Psoas muscle (tissue), 8 donors: ENCODE measurements around the gene KDM2B. TPM values are rescaled to one million over a fixed set of nuclear protein-coding genes. Genes with fewer than 3 reads are reported as not detected.

Experiments
- ATAC-seq, 4 donors: fragments of 200-7000 bp; cut with Tn5 transposase; one replicate each; pipeline ENCODE4 v1.9.1; 2020; ENCODE audit warnings: moderate library complexity in 3 of 4, mild to moderate bottlenecking in 2 of 4
- DNase-seq, 2 donors: peaks; one replicate each; pipeline ENCODE4 v3.0.0-alpha.2; 2020
- H3K27ac ChIP-seq: fragments of 200-600 bp; one replicate; pipeline ENCODE4 v1.8.0; 2022
- H3K27me3 ChIP-seq, 3 donors: fragments of 200-600 bp in 1 of 3; one replicate each; pipeline versions ENCODE4 v1.6.1 to v1.8.0; 2013 to 2022; ENCODE audit warnings: low read length in 2 of 3, mild to moderate bottlenecking in 2 of 3, moderate library complexity in 1 of 3; ENCODE audit not compliant: insufficient read depth in 3 of 3
- H3K36me3 ChIP-seq, 2 donors: fragments of 200-600 bp in 1 of 2; one replicate each; pipeline versions ENCODE4 v1.6.1 to v1.8.0; 2013 to 2022; ENCODE audit warnings: low read depth in 1 of 2, mild to moderate bottlenecking in 1 of 2, moderate library complexity in 1 of 2; ENCODE audit not compliant: insufficient read depth in 1 of 2
- H3K4me1 ChIP-seq: fragments of 200-600 bp; one replicate; pipeline ENCODE4 v1.8.0; 2022
- H3K4me3 ChIP-seq: fragments of 200-600 bp; one replicate; pipeline ENCODE4 v1.8.0; 2022; ENCODE audit warnings: mild to moderate bottlenecking
- H3K9me3 ChIP-seq: fragments of 200-600 bp; one replicate; pipeline ENCODE4 v1.8.0; 2022
- CTCF ChIP-seq: fragments of 200-600 bp; IDR thresholded peaks from one replicate; pipeline ENCODE4 v1.8.0; 2022; ENCODE audit warnings: antibody characterized with exemption
- WGBS, 3 donors: extraction: QIAGEN DNeasy Blood & Tissue Kit; methylation state at CpG; one replicate each; pipeline versions ENCODE4 v1.1.6 to v1.1.7; 2013; 5-methylcytosine and 5-hydroxymethylcytosine counted together
- intact Hi-C, 2 donors: fragments of 100-400 bp; cut with DNase I; formaldehyde crosslinking; loops; one replicate each; pipeline versions ENCODE4 v1.11.0 to v1.14.2; 2022
- polyA plus RNA-seq, 3 donors: library from polyadenylated mRNA; stranded (reverse); fragments of 200-250 nt; gene quantifications; one replicate each; pipeline ENCODE4 v1.2.3, GENCODE V29; 2013
- total RNA-seq, 4 donors: library from RNA; stranded (reverse); fragmentation: NEBNext Ultra II Directional in 2 of 4; extraction: Animal tissue kit (Norgen Biotek cat#: 25700) in 2 of 4; gene quantifications; one replicate each; pipeline versions ENCODE4 v1.2.1 to v1.2.4, GENCODE V29; 2021 to 2023
- donor health status: healthy with polysubstance abuse.
- donor health status: DM: no; HTN: no; CAD: no; lungs with moderate emphysema.
- donor health status: Bipolar disorder and iron deficiency.
- donor health status: healthy.
- donor health status: DM: yes; HTN: yes; CAD: no.
- donor health status: DM: no; HTN: no; CAD: no.
- donor health status: DM: no; HTN: no; CAD: no.
- donor health status: DM: yes; HTN: yes; CAD: no.

Gene KDM2B
- total and polyA plus RNA-seq, 7 donors, result 6.3 to 11.5 (median 9.9) TPM

DNA sequence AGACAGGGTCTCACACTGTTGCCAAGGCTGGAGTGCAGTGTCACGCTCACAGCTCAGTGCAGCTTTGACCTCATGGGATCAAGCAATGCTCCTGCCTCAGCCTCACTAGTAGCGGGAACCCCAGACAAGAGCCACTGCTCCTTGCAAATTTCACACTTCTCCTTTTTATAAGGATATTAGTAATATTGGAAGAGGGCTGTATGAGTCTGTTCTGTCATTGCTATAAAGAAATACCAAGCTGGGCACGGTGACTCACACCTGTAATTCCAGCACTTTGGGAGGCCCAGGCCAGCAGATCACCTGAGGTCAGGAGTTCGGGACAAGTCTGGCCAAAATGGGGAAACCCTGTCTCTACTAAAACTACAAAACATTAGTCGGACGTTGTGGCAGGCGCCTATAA, 32.6 kb upstream of the KDM2B start:
- DNase-seq (no peak), ATAC-seq (no peak)
- no peak overlapping the region for H3K4me3 ChIP-seq
- H3K27me3 ChIP-seq, result no peaks in the 10 kb centered on the region
- no peaks in the 10 kb centered on the region for H3K36me3 ChIP-seq
- intact Hi-C loops, result no loop called here
- H3K4me1 ChIP-seq, result peaks cover 10% of the 10 kb centered on the region
- WGBS, 3 donors, result 92 to 93% (median 92%) methylated on average over 7 of the region's 7 CpGs
- no peak for TF ChIP-seq CTCF
- H3K27ac ChIP-seq, result no peak overlapping the region
- no peaks in the 10 kb centered on the region for H3K9me3 ChIP-seq

GRCh38 chr12:121611306-121611705, 30.5 kb upstream of the KDM2B start:
- 68 to 83% (median 79%) methylated on average over 2 of the region's 2 CpGs for WGBS, 3 donors
- intact Hi-C loops, result no loop called here

GRCh38 chr12:121610239-121611149, 29.7 kb upstream of the KDM2B start:
- DNase-seq (no peak), ATAC-seq (peak; percentile 95 to 98 (median 96))
- H3K4me3 ChIP-seq, result peak overlapping the region; percentile 8
- H3K36me3 ChIP-seq, result no peaks in the 10 kb centered on the region
- H3K27ac ChIP-seq, result peak overlapping the region; percentile 87
- H3K27me3 ChIP-seq, result no peaks in the 10 kb centered on the region
- TF ChIP-seq CTCF, result no peak
- intact Hi-C loops, result no loop called here
- H3K4me1 ChIP-seq, result peaks cover 10% of the 10 kb centered on the region
- no peaks in the 10 kb centered on the region for H3K9me3 ChIP-seq
- 20 to 26% (median 23%) methylated on average over 11 of the region's 11 CpGs for WGBS, 3 donors

More at GRCh38 chr12:121611306-121611705, 30.5 kb upstream of the KDM2B start:
- no peaks in the 10 kb centered on the region for H3K27me3 ChIP-seq
- peak in 1 of 2 donors; percentile 67 for DNase-seq
- no peaks in the 10 kb centered on the region for H3K36me3 ChIP-seq
- H3K27ac ChIP-seq, result peak overlapping the region; percentile 87
- H3K4me3 ChIP-seq, result peak overlapping the region; percentile 8
- no peak for TF ChIP-seq CTCF
- ATAC-seq, result peak; percentile 69 to 86 (median 74)
- H3K9me3 ChIP-seq, result no peaks in the 10 kb centered on the region
- peaks cover 10% of the 10 kb centered on the region for H3K4me1 ChIP-seq

DNA sequence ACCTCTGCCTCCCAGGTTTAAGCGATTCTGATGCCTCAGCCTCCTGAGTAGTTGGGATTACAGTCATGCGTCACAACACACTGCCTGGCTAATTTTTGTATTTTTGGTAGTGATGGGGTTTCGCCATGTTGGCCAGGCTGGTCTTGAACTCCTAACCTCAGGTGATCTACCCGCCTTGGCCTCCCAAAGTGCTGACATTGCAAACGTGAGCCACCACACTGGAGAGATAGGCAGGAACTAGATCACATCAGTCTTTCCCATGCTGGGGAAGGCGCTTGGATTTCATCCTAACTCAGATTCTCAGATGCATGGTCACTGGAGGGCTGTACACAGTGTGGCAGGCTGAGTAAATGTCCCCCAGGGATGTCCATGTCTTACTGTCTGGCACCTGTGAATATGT, 27.5 kb upstream of the KDM2B start:
- TF ChIP-seq CTCF, result no peak

More for the DNA sequence above, 27.5 kb upstream of the KDM2B start:
- ATAC-seq (no peak), DNase-seq (no peak)
- Histone ChIP-seq H3K27me3 (no peaks in the 10 kb centered on the region), H3K4me3 (no peak overlapping the region), H3K4me1 (peaks cover 10% of the 10 kb centered on the region), H3K36me3 (no peaks in the 10 kb centered on the region), H3K9me3 (no peaks in the 10 kb centered on the region), H3K27ac (no peak overlapping the region)
- intact Hi-C loops, result no loop called here
- 89 to 94% (median 92%) methylated on average over 6 of the region's 6 CpGs for WGBS, 3 donors
